T-helper 1 cell treated with Interleukin-12 subunit alpha and Interleukin-12 subunit beta and Interleukin-4 antibody, amounts not matched to agents 30 μg/mL and 1 μg/mL, for 36 hours (primary cell): ENCODE results near the gene FAM107B.

Experiments used
- H3K27ac Mint-ChIP-seq: one replicate; pipeline ENCODE4 v1.8.0; 2021; ENCODE audit warnings: mild to moderate bottlenecking, mixed read lengths
- H3K27me3 Mint-ChIP-seq: one replicate; pipeline ENCODE4 v1.8.0; 2021; ENCODE audit warnings: low read depth, mixed read lengths
- H3K36me3 Mint-ChIP-seq: one replicate; pipeline ENCODE4 v1.8.0; 2021; ENCODE audit warnings: low read depth, mixed read lengths
- H3K4me1 Mint-ChIP-seq: one replicate; pipeline ENCODE4 v1.8.0; 2021; ENCODE audit warnings: low read depth, mixed read lengths
- H3K4me3 Mint-ChIP-seq: one replicate; pipeline ENCODE4 v1.8.0; 2021; ENCODE audit warnings: mild to moderate bottlenecking, moderate library complexity, mixed read lengths
- H3K9me3 Mint-ChIP-seq: one replicate; pipeline ENCODE4 v1.8.0; 2021; ENCODE audit warnings: mixed read lengths

FAM107B gene

GRCh38 chr10:14486777-14487487, 287.8 kb downstream of the FAM107B start:
- Mint-ChIP-seq H3K36me3 (no peaks in the 10 kb centered on the region), H3K27ac (no peak overlapping the region), H3K4me3 (no peak overlapping the region), H3K4me1 (peaks cover 3% of the 10 kb centered on the region), H3K9me3 (no peaks in the 10 kb centered on the region), H3K27me3 (peaks cover 36% of the 10 kb centered on the region)

GRCh38 chr10:14485986-14486385, 288.7 kb downstream of the FAM107B start:
- Mint-ChIP-seq H3K27me3 (peaks cover 37% of the 10 kb centered on the region), H3K27ac (no peak overlapping the region), H3K9me3 (no peaks in the 10 kb centered on the region), H3K4me3 (no peak overlapping the region), H3K36me3 (no peaks in the 10 kb centered on the region), H3K4me1 (no peaks in the 10 kb centered on the region)

GRCh38 chr10:14483417-14483816, 291.3 kb downstream of the FAM107B start:
- Mint-ChIP-seq H3K27ac (no peak overlapping the region), H3K4me3 (no peak overlapping the region), H3K36me3 (no peaks in the 10 kb centered on the region), H3K4me1 (no peaks in the 10 kb centered on the region), H3K9me3 (no peaks in the 10 kb centered on the region), H3K27me3 (peaks cover 32% of the 10 kb centered on the region)

GRCh38 chr10:14481752-14482151, 292.9 kb downstream of the FAM107B start:
- Mint-ChIP-seq H3K36me3 (no peaks in the 10 kb centered on the region), H3K27me3 (peaks cover 30% of the 10 kb centered on the region), H3K27ac (no peak overlapping the region), H3K9me3 (no peaks in the 10 kb centered on the region), H3K4me3 (no peak overlapping the region), H3K4me1 (no peaks in the 10 kb centered on the region)

GRCh38 chr10:14481014-14481413, 293.7 kb downstream of the FAM107B start:
- H3K4me1 Mint-ChIP-seq: no peaks in the 10 kb centered on the region
- peaks cover 31% of the 10 kb centered on the region for H3K27me3 Mint-ChIP-seq

GRCh38 chr10:14478604-14479003, 296.1 kb downstream of the FAM107B start:
- peaks cover 38% of the 10 kb centered on the region for H3K27me3 Mint-ChIP-seq
- no peaks in the 10 kb centered on the region for H3K36me3 Mint-ChIP-seq
- no peaks in the 10 kb centered on the region for H3K4me1 Mint-ChIP-seq
- no peak overlapping the region for H3K27ac Mint-ChIP-seq
- no peak overlapping the region for H3K4me3 Mint-ChIP-seq
- no peaks in the 10 kb centered on the region for H3K9me3 Mint-ChIP-seq

More at GRCh38 chr10:14481014-14481413, 293.7 kb downstream of the FAM107B start:
- Mint-ChIP-seq H3K27ac (no peak overlapping the region), H3K9me3 (no peaks in the 10 kb centered on the region), H3K36me3 (no peaks in the 10 kb centered on the region), H3K4me3 (no peak overlapping the region)

GRCh38 chr10:14478201-14478600, 296.5 kb downstream of the FAM107B start:
- peaks cover 35% of the 10 kb centered on the region for H3K27me3 Mint-ChIP-seq
- H3K4me3 Mint-ChIP-seq: no peak overlapping the region
- H3K27ac Mint-ChIP-seq: no peak overlapping the region
- H3K9me3 Mint-ChIP-seq: no peaks in the 10 kb centered on the region
- H3K4me1 Mint-ChIP-seq: no peaks in the 10 kb centered on the region
- H3K36me3 Mint-ChIP-seq: no peaks in the 10 kb centered on the region

- no peak overlapping the region for H3K27ac Mint-ChIP-seq
- no peaks in the 10 kb centered on the region for H3K4me1 Mint-ChIP-seq
- H3K36me3 Mint-ChIP-seq: no peaks in the 10 kb centered on the region
- H3K27me3 Mint-ChIP-seq: peaks cover 39% of the 10 kb centered on the region
- no peaks in the 10 kb centered on the region for H3K9me3 Mint-ChIP-seq
- H3K4me3 Mint-ChIP-seq: no peak overlapping the region
Observed at GRCh38 chr10:14477408-14477710, 297.3 kb downstream of the FAM107B start.

GRCh38 chr10:14476641-14477407, 297.9 kb downstream of the FAM107B start:
- H3K9me3 Mint-ChIP-seq: no peaks in the 10 kb centered on the region
- H3K36me3 Mint-ChIP-seq: no peaks in the 10 kb centered on the region
- no peak overlapping the region for H3K27ac Mint-ChIP-seq
- H3K27me3 Mint-ChIP-seq: peaks cover 41% of the 10 kb centered on the region
- H3K4me3 Mint-ChIP-seq: no peak overlapping the region
- H3K4me1 Mint-ChIP-seq: no peaks in the 10 kb centered on the region

GRCh38 chr10:14476006-14476405, 298.7 kb downstream of the FAM107B start:
- Mint-ChIP-seq H3K36me3 (no peaks in the 10 kb centered on the region), H3K27ac (no peak overlapping the region), H3K9me3 (no peaks in the 10 kb centered on the region), H3K4me3 (no peak overlapping the region), H3K4me1 (no peaks in the 10 kb centered on the region), H3K27me3 (peaks cover 38% of the 10 kb centered on the region)

- Mint-ChIP-seq H3K36me3 (no peaks in the 10 kb centered on the region), H3K27ac (no peak overlapping the region), H3K4me3 (no peak overlapping the region), H3K9me3 (no peaks in the 10 kb centered on the region), H3K27me3 (peaks cover 49% of the 10 kb centered on the region), H3K4me1 (no peaks in the 10 kb centered on the region)
Observed at GRCh38 chr10:14474656-14475055, 300.0 kb downstream of the FAM107B start.

GRCh38 chr10:14470920-14471319, 303.8 kb downstream of the FAM107B start:
- no peak overlapping the region for H3K4me3 Mint-ChIP-seq
- no peaks in the 10 kb centered on the region for H3K9me3 Mint-ChIP-seq
- H3K27ac Mint-ChIP-seq: no peak overlapping the region
- peaks cover 47% of the 10 kb centered on the region for H3K27me3 Mint-ChIP-seq
- H3K36me3 Mint-ChIP-seq: no peaks in the 10 kb centered on the region
- H3K4me1 Mint-ChIP-seq: no peaks in the 10 kb centered on the region

GRCh38 chr10:14468726-14469125, 306.0 kb downstream of the FAM107B start:
- H3K4me3 Mint-ChIP-seq: no peak overlapping the region
- peaks cover 42% of the 10 kb centered on the region for H3K27me3 Mint-ChIP-seq
- no peak overlapping the region for H3K27ac Mint-ChIP-seq
- H3K4me1 Mint-ChIP-seq: no peaks in the 10 kb centered on the region
- no peaks in the 10 kb centered on the region for H3K9me3 Mint-ChIP-seq
- no peaks in the 10 kb centered on the region for H3K36me3 Mint-ChIP-seq
